NCI-H1694 (cell line): ENCODE data around the gene TNNI3.
A peak's percentile ranks its signal among the peaks of the same experiment; 100 is the strongest.
"Not testable (repeated sequence)": the region's sequence is repeated elsewhere in the genome, so short reads cannot be mapped to it uniquely, and the experiment has no call there.

ENCODE experiments used
- DNase-seq: peaks from one replicate; lab custom pipeline; 2025; lab: John Stamatoyannopoulos, UW

The TNNI3 gene

DNA sequence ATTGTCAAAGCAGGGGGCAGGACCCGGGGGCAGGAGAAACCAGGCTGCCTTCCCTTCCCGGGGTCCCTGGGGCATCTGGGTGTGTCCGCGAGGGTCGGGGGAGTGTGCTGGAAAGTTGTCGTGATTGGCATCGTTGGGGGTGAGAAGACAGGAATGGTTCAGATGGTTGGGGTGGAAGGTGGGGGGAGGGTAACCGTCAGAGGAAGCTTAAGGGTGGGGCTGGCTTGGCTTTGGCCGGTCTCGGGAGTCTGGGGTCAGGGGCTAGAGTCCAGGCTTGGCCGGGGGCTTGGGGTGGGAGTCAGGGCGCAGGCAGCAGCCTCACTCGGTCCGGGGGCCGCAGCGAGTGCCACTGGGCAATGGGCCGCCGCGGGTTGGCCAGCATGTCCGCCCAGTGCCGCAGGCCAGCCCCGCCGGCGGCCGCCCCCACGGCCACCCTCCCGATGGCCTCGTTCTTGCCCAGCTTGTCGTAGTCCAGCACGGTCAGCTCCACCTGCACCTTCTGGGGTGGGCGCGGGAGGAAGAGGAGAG is 15.7 kb upstream of the TNNI3 start:
- DNase-seq = no peak

DNA sequence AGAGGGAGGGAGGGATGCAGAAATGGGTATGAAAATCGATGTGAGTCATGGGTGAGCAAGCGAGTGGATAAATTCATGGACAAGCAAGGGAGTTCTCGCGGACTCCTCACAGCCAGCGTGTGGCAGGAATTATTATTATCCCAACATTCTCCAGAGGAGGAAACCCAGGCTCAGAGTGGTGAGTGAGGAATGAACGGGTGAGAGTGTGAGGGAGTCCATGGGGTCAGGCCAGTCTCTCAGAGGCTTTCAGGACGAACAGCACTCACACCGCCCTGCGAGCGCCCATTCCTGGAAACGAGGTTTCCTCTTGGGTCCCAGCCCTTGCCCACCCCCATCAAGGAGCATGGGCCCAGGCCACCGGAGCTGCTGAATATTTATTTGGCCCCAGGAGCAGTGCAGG is 15.2 kb upstream of the TNNI3 start:
- no peak for DNase-seq

DNA sequence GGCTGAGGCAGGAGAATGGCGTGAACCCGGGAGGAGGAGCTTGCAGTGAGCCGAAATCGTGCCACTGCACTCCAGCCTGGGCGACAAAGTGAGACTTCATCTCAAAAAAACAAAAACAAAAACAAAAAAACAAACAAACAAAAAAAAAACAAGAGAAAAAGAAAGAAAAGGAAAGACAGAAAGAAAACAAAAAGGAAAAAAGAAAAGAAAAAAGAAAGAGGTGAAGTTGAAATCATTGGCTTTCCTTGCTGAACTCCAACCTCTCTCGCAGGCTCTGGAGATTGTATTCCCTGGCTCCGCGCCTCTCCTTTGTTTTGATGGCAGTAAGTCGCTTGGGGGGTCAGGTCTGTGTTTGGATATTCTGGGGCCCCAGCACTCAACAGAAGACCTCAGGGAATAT is 14.8 kb upstream of the TNNI3 start:
- DNase-seq = not testable (repeated sequence)

DNA sequence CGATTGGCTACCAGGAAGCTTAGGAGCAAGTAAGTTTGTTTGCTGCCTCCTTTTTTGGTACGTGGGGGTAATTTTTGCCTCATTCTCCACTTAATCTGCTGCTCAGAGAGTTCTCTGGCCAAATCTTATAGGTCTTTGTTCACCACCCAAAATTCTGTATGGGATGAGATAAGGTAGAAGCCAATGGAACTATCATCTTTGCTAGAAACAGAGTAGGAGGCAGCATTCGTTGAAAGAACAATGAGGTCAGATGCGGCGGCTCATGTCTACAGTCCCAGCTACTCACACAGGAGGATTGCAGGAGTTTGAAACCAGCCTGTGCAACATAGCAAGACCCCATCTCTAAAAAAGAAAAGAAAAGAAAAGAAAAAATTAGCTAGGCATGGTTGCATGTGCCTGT is 13.9 kb upstream of the TNNI3 start:
- no peak for DNase-seq

DNA sequence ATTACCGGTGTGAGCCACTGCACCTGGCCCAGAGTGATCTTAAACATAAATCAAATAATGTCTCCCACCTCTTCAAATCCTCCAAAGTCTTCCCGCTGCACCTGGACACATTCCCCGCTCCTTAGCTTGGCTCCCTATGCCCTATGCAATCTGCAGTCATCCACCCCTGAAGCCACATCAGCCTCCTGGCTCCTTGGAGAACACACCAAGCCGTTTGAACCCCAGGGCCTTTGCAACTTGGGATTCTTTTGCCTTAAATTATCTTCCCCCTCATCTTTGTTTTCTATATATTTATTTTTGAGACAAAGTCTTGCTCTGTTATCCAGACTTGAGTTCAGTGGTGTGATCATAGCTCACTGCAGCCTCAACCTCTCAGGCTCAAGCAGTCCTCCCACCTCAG is 11.6 kb upstream of the TNNI3 start:
- DNase-seq = no peak

DNA sequence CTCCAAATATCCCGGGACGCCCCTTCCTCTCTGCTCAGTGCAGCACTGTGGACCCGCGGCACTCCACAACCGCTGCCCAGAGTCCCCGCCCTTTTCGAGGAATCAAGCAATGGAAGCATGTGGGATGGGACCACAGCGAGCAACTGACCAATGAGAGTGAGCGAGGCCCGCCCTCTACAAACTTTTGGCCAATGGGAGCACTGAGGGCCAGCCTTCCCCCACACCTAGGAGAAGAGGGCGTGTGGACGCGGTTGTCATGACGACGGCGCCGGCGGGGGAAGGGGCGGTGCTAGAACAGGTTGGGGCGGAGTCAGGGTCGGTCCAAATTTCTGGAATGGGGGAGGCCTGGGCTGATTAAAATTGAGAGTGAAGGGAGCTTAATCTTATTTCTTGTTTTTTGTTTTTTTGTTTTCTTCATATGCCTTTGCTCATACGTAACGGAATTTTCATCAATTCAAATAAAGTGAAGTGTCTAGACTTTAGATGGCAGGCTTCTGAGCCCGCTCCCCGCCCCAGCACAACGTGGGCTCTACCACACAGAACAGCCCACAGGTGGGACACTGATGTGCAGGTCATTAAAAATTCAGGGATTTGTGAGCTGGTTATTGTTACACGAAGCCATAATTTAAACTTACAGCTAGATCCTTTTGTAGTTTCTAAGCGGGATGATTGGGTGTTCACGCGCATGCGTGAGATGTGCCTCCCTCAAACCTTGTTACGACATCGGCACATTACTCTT is 9.2 kb upstream of the TNNI3 start, which contains the start of gene DNAAF3:
TSS of gene DNAAF3 (minus strand) at position 84 of the 739 bp plus-strand sequence. CDS start 200 bp downstream, outside the sequence.
- DNase-seq = peak; percentile 97

DNA sequence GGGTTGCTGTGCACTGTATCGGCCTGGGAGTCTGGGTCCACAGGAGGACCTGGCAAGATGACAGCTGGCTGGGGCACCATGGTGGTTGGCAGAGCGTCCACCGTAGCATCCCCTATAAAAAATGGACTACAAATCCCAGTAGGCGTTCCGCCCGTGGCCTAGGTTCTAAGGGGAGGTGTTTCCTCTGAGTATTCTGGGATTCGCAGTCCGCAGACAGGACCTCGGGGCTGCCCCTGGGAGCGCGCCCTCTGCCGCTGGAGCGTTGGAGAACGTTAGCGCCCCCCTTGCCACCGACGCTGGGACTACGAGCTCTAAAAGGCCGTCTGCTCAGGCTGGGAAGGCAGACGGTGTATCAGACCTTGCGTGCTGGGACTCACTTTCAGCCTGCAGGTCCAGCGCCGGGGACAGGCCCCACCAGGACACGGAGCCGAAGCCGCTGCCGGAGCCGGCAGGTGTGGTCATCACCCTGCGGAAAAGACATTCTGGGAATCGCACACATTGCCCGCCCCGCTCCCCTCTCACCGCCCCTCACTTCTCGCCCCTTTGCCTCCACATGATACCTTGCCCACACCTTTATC is 8.5 kb upstream of the TNNI3 start:
- DNase-seq = peak; percentile 93

DNA sequence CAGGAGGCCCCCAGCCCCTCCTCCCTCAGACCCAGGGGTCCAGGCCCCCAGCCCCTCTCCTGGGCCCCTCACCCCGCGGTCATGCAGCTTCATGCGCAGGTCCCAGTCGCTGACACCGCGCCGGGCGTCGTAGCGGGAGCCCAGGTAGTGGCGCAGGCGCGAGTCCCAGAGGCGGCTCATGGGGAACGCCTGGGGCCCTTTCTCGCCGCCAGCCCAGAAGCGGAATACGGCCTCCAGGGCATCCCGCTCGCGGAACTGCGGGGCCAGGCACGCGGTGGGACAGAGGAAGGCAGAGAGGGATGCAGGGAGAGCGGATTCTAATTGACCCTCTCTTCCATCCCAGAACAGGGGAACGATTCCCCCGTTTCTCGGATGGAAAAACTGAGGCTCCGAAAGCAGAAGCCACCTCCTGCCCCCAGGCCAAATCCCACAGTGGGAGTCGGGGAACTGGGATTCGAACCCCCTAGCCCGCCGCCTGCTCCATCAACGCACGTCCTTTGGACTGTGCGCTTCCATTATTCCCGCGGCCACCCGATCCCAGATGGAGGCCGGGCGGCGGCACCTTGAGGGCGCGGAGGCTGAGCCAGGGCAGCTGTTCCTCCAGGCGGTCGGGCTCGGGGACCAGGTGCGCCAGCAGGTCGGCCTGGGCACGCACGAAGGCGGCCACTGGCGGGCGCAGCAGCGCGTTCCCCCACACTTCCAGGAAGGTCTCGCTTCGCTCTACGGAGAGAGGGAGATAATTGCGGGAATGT is 4.2 kb upstream of the TNNI3 start:
- no peak for DNase-seq

DNA sequence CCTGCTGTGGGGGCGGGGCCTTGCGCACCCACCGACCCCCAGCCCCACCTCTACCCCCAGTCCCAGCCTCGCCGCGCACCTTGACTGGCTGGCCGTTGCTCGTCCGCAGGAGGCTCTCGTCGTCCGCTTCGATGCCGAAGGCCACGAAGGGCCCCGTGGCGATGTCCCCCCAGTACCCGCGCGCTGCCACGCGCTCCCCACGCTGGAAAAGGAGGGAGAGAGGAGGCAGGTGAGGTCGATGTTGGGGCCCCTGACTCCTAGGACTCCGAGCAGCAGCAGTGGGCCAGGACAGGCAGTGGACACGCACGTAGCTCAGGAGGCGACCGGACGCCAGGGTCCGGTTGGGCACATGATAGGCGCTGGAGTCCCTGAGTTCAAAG is 3.4 kb upstream of the TNNI3 start:
- DNase-seq = no peak

DNA sequence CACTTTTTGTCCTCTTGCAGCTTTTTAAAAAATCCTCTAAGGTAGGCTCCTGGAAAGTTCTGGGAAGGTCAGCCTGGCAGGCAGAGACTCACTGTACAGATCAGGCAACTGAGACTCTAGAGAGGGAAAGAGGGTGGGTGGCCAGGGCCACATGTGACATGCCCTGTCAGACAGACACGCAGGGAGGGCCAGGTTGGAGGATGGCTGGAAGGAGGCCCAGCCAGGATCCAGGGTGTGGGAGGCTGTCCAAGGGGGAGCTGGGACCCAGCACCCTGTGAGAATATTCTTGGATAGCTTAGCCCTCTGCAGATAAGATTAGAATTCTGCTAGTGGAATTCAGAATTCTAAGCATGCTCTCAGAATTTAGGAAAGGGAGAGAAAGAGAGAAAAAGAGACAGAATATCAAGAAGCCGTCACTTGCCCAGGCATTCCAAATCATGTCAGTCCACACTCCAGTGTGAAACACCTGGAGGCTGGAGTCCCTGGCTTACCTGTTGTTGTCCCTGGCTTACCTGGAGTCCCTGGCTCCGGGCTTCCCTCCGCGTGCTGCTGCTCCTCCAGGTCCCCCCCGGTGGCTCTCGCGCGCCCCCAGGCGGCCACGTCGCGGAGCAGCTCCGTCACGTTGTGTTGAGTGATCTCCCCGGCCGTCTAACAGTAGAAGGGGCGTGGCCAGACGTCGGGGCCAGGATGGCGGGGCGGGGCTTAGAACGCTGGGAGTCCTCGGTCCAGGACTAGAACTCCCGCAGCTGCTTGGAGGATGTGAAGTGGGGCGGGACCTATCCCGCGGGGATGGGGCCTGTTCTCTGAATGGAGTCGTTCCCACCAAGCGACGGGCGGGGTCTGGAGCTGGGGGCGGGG is 2.8 kb upstream of the TNNI3 start:
- DNase-seq = peak; percentile 72

DNA sequence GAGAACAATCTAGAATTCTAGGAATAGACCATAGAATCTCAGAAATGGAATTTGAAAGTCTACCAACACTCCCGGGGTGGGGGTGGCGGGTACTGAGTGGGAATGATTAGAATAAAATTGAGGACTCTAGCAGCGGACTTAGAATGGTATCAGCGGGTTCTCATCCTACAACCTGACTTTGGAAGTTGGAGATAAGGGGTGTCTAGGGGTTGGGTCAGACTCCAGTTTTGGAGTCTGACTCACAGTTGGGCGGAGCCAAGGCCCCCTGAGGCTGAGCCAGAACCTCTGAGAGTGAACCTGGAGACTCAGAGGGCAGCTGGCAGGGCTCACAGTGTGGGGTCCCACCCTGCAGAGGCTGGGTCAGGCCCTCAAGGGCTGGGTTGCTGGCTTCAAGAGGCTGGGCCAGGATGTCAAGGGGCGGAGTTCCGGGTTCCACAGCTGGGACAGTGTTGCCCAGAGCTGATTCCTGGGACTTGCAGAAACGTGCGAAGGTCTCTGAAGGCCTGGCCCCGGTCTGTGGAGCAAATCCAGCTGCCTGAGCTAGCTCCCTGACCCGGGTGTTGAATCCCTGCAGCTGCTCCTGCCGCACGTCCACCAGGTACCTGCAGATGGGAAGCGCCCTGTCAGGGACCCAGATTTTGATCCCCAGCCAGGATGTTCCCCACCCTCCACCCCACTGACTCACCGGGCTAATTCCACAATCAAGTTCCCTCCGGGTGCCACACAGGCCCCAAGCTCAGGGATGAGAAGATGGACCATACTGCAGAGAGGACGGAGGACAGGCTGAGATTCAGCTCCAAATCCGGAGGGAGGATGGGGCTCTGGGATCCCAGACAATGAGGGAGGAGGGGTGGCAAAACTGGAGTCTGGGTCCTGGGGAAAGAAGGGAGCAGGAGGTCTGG is 1.6 kb upstream of the TNNI3 start:
- no peak for DNase-seq

DNA sequence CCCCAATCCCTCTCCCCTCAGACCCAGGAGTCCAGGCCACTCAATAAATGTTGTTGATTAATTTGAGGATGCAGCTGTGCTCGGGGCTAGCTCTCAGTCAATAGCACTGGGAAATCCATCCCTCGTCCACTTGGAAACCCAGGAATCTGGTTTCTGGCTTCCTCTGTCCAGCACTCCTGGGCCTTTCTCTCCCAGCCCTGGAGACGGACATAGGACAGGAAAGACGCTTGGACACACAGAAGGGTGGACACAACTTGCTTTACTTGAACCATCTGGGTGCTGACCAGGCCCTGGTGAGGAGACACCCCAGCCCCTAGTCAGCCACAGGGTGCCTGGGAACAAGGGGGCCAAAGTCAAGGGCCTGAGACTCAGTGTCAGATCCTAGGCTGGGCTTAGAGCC is 891 bp upstream of the TNNI3 start:
- DNase-seq = no peak

DNA sequence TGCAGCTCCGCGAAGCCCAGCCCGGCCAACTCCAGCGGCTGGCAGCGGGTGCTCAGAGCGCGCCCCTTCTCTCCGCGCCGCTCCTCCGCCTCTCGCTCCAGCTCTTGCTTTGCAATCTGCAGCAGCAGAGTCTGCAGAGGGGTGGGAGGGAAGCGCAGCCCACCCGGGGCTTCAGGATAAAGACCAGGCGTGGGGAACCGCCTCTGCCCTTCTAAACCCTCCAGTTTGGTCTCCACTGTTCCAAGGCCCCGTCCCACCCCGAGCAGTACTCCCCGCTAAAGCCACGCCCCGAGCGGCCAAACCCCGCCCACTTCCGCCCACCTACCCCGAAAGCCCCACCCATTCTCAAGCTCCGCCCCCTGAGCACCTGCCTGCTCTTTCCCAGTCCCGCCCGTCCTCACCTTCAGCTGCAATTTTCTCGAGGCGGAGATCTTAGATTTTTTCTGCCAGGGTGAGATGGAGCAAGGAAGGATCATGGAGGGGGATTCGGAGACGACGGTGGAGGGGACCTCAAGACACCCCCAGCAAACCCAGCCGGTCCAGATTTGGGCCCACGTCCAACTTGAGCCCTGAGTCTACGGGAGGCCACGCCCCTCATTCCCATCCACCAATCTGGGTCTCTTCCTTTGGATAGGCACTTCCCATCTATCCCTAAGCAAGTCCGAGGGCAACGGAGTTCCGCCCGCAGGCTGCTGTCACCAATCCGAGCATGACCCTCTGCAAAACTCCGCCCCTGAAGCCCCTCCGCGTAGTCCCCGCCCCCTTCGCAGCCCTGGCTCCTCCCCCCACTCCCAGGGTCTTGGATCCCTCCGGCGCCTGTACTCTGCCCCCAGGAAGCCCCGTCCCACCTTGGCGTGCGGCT is 1.1 kb downstream of the TNNI3 start:
- no peak for DNase-seq

DNA sequence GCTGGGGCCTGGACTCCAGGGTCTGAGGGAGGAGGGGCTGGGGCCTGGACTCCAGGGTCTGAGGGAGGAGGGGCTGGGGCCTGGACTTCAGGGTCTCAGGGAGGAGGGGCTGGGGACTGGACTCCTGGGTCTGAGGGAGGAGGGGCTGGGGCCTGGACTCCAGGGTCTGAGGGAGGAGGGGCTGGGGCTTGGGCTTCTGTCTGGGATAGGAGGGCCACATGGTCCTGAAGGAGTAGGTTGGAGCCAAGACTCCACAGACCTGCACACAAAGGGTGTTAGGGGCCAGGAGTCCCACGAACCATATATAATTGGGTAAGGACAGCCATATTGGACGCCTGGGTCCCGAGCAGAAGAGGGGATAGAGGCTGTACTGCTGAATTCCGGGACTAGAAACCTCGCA is 1.7 kb downstream of the TNNI3 start:
- DNase-seq = not testable (repeated sequence)

DNA sequence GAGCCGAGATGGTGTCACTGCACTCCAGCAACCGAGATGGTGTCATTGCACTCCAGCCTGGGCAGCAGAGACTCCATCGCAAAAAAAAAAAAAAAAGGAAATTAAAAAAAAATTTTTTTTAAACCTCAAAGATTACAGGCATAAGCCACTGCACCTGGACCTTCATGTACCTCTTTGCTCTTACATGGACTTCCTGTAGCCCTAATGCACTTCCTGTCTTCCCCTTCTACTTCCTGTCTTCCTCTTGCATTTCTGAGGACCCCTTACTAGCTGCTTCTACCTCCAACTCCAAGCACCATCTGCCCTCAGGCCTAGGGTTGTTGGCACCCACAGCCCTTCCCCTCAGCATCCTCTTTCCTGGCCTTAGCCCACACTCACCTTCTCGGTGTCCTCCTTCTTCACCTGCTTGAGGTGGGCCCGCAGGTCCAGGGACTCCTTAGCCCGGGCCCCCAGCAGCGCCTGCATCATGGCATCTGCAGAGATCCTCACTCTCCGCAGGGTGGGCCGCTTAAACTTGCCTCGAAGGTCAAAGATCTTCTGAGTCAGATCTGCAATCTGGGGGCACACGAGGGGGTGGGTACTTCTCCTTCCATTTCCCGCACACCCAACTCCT is 3.8 kb downstream of the TNNI3 start:
- DNase-seq = no peak

DNA sequence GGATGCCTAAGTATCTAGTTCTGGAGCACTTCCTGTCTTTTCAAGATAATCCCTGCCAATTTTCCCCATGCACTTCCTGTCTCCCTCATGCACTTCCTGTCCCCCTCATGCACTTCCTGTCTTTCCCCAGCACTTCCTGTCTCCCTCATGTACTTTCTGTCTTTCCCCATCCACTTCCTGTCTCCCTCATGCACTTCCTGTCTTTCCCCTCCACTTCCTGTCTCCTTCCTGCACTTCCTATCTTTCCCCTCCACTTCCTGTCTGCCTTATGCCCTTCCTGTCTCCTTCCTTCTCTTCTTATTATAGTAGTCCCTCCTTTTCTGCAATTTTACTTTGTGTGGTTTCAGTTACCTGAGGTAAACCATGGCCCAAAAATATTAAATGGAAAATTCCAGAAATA is 5.5 kb downstream of the TNNI3 start:
- DNase-seq = no peak

DNA sequence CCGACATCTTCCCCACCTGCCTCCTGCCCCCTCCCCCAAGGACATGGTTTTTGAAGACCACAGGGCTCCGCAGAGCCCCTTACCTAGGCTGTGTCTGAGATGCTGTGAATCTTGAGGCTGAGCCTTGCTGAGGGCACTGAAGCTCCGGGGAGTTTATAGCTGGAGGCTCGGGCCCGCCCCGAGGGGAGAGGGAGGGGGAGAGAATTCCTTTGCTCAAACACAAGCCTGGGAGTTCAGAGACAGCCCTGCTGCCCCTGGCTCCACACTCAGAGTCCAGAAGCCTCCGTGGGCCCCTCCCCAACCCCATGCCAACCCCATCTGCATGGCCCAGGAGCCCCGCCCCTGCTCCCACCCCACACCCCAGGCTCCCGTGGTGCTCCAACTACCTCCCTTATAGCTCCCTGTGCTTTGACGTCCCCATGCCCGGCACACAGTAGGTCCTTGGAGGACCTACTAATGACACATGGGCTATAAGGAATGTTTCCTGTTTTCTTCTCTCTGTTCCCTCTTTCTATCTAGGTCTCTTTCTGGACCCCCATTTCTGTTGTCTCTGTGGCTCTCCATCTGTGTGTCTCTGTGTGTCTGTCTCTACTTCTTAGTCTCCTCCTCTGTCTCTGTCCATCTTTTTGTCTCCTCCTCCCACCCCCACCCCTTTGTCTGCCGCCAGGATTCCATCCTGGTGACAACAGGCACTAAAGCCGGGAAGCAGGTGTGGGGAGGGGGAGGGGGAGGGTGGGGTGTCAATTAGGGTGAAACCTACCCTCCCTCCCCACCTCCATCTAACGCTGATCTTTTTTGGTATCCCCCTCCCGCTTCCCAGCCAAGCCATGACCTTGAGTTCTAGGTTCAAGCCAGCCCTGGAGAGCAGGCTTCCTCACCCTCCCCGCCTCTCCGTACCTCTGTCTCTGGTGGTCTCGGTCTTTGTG is 8.2 kb downstream of the TNNI3 start, which contains the start of gene TNNT1:
TSS of gene TNNT1 (minus strand) at position 129 of the 926 bp plus-strand sequence. CDS start 2,049 bp downstream, outside the sequence.
- DNase-seq = no peak

DNA sequence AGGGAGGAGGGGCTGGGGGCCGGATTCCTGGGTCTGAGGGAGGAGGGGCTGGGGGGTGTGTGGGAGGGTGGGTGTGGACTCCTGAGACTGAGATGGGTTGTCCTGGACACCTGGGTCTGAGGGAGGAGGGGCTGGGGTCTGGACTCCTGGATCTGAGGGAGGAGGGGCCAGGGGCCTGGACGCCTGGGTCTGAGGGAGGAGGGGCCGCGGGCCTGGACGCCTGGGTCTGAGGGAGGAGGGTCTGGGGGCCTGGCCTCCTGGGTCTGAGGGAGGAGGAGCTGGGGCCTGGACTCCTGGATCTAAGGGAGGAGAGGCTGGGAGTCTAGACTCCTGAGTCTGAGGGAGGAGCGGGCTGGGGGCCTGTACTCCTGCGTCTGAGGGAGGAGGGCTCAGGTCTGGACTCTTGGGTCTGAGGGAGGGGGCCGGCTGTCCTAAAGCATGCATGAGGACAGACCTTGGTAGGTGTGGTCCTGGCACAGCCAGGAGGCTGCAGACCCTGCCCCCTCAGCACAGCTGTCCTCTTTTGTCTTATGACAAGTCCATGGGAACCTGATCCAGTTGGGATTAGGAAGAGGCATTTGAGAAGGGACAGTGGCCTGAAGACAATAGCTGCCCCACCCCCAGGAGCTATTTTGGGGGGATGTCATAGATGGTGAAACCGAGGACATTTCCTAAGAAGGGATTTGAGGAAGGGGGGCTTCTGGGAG is 9.8 kb downstream of the TNNI3 start:
- DNase-seq = no peak
